Right renal cortex interstitium (tissue), 3 donors: ENCODE measurements around the gene ZBTB9. TPM values are rescaled to one million over a fixed set of nuclear protein-coding genes. Genes with fewer than 3 reads are reported as not detected.

ENCODE experiments used
- DNase-seq, 3 donors: peaks; one replicate each; pipeline ENCODE4 v3.0.0-alpha.2; 2013; ENCODE audit warnings: low read depth in 3 of 3, low spot score in 2 of 3
- polyA plus RNA-seq, 3 donors: library from polyadenylated mRNA; unstranded; fragments of 120-200 nt; gene quantifications; one replicate each; pipeline ENCODE4 v1.2.1, GENCODE V29; 2013; ENCODE audit not compliant: insufficient read length in 3 of 3

The ZBTB9 gene, protein sequence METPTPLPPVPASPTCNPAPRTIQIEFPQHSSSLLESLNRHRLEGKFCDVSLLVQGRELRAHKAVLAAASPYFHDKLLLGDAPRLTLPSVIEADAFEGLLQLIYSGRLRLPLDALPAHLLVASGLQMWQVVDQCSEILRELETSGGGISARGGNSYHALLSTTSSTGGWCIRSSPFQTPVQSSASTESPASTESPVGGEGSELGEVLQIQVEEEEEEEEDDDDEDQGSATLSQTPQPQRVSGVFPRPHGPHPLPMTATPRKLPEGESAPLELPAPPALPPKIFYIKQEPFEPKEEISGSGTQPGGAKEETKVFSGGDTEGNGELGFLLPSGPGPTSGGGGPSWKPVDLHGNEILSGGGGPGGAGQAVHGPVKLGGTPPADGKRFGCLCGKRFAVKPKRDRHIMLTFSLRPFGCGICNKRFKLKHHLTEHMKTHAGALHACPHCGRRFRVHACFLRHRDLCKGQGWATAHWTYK
- 10 to 100 TPM; 16.3 to 17.9 (median 16.7) TPM for polyA plus RNA-seq

- DNase-seq: peak; percentile 81 to 90 (median 86)
Observed at GRCh38 chr6:33454009-33454946, at the start of gene ZBTB9. TSS of gene ZBTB9 (plus strand) at chr6:33454576. CDS start at chr6:33455101, 525 bp downstream.

DNA sequence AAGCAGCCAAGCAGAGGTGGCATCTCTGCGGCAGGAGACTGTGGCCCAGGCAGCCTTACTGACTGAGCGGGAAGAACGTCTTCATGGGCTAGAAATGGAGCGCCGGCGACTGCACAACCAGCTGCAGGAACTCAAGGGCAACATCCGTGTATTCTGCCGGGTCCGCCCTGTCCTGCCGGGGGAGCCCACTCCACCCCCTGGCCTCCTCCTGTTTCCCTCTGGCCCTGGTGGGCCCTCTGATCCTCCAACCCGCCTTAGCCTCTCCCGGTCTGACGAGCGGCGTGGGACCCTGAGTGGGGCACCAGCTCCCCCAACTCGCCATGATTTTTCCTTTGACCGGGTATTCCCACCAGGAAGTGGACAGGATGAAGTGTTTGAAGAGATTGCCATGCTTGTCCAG is 49.5 kb upstream of the ZBTB9 start:
- DNase-seq: no peak

DNA sequence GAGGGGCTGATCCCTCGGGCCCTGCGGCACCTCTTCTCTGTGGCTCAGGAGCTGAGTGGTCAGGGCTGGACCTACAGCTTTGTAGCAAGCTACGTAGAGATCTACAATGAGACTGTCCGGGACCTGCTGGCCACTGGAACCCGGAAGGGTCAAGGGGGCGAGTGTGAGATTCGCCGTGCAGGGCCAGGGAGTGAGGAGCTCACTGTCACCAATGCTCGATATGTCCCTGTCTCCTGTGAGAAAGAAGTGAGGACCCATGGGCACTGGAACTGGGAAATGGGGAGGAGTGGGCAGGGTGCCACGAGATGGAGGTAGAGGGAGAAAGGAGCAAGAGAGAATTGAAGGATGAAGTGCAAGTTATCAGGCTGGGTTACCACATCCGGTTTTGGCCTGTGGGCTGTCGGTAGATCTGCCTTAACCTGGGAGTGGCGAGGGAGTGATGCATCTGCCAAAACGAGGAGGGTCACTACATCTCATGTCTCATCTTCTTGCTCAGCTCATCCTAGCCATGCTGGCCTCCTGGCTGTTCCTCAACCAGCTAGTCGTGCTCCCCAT is 48.9 kb upstream of the ZBTB9 start:
- DNase-seq: no peak

- no peak for DNase-seq
Observed at GRCh38 chr6:33406126-33406525, 48.2 kb upstream of the ZBTB9 start.

- no peak for DNase-seq
Observed at GRCh38 chr6:33407132-33407718, 47.2 kb upstream of the ZBTB9 start.

GRCh38 chr6:33410050-33410710 is 44.2 kb upstream of the ZBTB9 start:
- peak; percentile 89 to 93 (median 91) for DNase-seq

GRCh38 chr6:33410711-33411631 is 43.4 kb upstream of the ZBTB9 start, which contains the start of gene PHF1:
TSS of gene PHF1 (plus strand) at chr6:33411014. CDS start at chr6:33412264, 1,250 bp downstream.
- no peak for DNase-seq

DNA sequence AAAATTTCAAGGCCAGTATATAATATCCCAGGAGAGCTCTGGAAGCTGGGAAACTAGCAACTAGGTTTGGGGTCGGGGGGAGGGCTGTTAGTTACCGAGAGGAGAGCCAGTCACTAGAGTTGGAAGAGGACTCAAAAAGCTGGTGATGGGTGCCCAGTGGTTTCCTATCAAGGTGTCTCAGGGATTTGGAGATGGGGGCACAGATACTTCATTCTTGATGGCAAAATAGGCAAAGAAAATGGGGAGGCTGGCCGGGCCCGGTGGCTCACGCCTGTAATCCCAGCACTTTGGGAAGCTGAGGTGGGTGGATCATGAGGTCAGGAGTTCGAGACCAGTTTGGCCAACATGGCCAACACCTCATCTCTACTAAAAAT is 42.8 kb upstream of the ZBTB9 start:
- no peak for DNase-seq

- no peak for DNase-seq
Observed at GRCh38 chr6:33412140-33413009, 42.0 kb upstream of the ZBTB9 start.

GRCh38 chr6:33413241-33414120 is 40.9 kb upstream of the ZBTB9 start:
- no peak for DNase-seq

DNA sequence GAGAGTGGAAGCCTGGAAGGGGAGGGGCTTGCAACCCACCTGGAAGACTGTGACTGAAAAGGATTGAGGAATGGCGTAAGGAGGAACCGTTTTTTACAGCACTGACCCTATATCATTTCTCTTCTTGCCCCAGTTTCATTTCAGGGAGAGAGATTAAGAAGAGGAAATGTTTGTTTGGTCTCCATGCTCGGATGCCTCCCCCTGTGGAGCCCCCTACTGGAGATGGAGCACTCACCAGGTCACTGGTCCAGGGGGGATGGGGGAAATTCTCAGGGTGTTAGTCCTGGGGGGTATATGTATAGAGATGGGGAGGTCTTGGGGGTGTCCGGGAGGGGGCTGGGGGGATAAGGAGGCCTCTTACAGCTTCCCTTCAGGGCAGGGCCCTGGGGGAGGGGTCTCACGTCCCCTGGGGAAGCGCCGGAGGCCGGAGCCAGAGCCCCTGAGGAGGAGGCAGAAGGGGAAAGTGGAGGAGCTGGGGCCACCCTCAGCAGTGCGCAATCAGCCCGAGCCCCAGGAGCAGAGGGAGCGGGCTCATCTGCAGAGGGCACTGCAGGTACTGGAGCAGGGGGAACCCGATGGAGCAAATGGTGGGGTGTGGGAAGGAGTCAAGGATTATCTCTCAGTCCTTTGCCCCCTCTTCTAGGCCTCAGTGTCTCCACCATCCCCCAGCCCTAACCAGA is 39.6 kb upstream of the ZBTB9 start:
- DNase-seq: no peak

DNA sequence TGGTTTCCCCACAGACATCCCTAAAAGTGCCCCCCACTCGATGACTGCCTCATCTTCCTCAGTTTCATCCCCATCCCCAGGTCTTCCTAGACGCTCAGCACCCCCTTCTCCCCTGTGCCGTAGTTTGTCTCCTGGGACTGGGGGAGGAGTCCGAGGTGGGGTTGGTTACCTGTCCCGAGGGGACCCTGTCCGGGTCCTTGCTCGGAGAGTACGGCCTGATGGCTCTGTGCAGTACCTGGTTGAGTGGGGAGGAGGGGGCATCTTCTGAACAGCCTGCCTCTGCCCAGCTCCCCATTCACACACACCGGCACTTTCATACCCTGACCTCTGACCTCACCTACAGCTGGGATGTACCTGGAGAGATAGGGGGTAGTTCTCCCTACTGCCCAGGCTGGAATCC is 38.5 kb upstream of the ZBTB9 start:
- no peak for DNase-seq

- no peak for DNase-seq
Observed at GRCh38 chr6:33416386-33417127, 37.8 kb upstream of the ZBTB9 start.

DNA sequence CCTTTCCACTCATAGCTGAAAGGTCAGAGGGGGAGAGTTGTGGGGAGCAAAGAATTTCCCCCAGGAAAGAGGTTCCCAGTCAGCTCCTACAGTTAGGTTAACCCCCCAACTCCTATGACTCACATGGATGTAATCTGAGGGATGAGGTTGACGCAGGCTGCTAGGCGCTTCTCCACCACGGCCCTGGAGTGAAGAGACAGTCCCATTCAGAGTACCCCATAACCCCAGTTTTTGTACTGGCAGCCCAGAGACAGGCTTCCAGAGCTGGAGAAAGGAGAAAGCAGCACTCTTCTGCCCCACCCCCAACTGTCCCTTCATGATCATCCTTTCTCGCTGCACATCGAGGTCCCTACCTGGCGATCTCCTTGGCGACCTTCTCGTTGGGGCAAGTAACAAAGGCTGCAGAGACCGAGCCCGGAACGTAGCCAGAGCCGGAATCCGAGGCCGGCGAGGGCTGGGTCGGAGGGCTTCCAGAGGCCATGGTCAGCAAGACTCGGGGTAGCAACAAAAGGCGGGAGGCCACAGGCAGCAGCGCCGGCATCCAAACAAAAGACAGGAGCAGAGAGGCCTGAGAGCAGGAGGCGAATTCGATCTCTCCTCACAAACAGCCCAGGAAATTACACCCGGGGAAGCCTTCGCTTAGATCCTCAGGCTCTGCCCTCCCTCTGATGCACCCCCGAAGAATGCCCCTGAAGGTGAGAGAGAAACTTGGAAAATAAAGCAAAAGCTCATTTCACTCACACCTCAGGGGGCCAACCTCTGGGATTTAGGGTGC is 37.1 kb upstream of the ZBTB9 start:
- no peak for DNase-seq
